Stomach (tissue), 9 donors: ENCODE data around the gene GCSAM. TPM values are rescaled to one million over a fixed set of nuclear protein-coding genes. Genes with fewer than 3 reads are reported as not detected.

ENCODE experiments used
- DNase-seq, 2 donors: peaks; one replicate each; pipeline versions ENCODE4 v3.0.0 to v3.0.0-alpha.2; 2013 to 2019
- H3K27ac ChIP-seq, 5 donors: fragments of 200-600 bp in 4 of 5; sonication (generic) in 4 of 5; one replicate each; pipeline ENCODE4 v1.5.1; 2013 to 2019; ENCODE audit warnings: mild to moderate bottlenecking in 1 of 5, moderate library complexity in 1 of 5
- H3K27me3 ChIP-seq, 3 donors: fragments of 200-600 bp; sonication (generic); one replicate each; pipeline ENCODE4 v1.5.1; 2017 to 2019; ENCODE audit warnings: mixed run types in 1 of 3
- H3K36me3 ChIP-seq, 4 donors: fragments of 200-600 bp; sonication (generic); 1 replicate in 3 of 4; 2 replicates in 1 of 4; pipeline ENCODE4 v1.5.1; 2016 to 2019
- H3K4me1 ChIP-seq, 4 donors: fragments of 200-600 bp; sonication (generic); one replicate each; pipeline ENCODE4 v1.5.1; 2016 to 2019
- H3K4me3 ChIP-seq, 4 donors: fragments of 200-600 bp; sonication (generic) in 3 of 4; one replicate each; pipeline ENCODE4 v1.5.1; 2016 to 2019; ENCODE audit warnings: mild to moderate bottlenecking in 1 of 4
- H3K9me3 ChIP-seq, 4 donors: fragments of 200-600 bp; sonication (generic); one replicate each; pipeline ENCODE4 v1.5.1; 2016 to 2019
- EP300 ChIP-seq: sonication (generic); formaldehyde crosslinking; IDR thresholded peaks from one replicate; pipeline ENCODE4 v1.6.1; 2017; ENCODE audit warnings: antibody characterized with exemption
- POLR2A ChIP-seq, 4 donors: fragments of 450-650 bp; IDR thresholded peaks; one replicate each; pipeline ENCODE4 v1.6.1; 2016; ENCODE audit warnings: antibody characterized with exemption in 4 of 4, control low read depth in 2 of 4, mild to moderate bottlenecking in 1 of 4, moderate library complexity in 1 of 4
- POLR2AphosphoS5 ChIP-seq, 3 donors: sonication (generic); formaldehyde crosslinking; IDR thresholded peaks; one replicate each; pipeline ENCODE4 v1.6.1; 2016; ENCODE audit warnings: antibody characterized with exemption in 3 of 3
- WGBS, 5 donors: extraction: QIAGEN DNeasy Blood & Tissue Kit in 3 of 5; methylation state at CpG; one replicate each; pipeline versions ENCODE4 v1.1.5 to v1.1.7; 2013 to 2018; 5-methylcytosine and 5-hydroxymethylcytosine counted together
- intact Hi-C: fragments of 100-400 bp; cut with DNase I; formaldehyde crosslinking; loops from one replicate; pipeline ENCODE4 v1.15.1; 2023; ENCODE audit warnings: low total_unique reads
- polyA plus RNA-seq, 3 donors: library from polyadenylated mRNA; stranded (reverse); fragments of 200-250 nt; gene quantifications; one replicate each; pipeline ENCODE4 v1.2.3, GENCODE V29; 2013
- total RNA-seq, 5 donors: library from RNA; depleted of rRNA; stranded (reverse); fragments of >200 nt; gene quantifications; one replicate each; pipeline versions ENCODE4 v1.1.0 to v1.2.3, GENCODE V29; 2014 to 2016
- TF ChIP-seq, protein P1 (sequence below), 7 experiments: fragments of 450-650 bp in 4 of 7; fragments of 200-600 bp in 3 of 7; sonication (generic) in 3 of 7; IDR thresholded peaks; one replicate each; pipeline ENCODE4 v1.5.1; 2016 to 2019; ENCODE audit warnings: antibody characterized with exemption in 7 of 7, control low read depth in 2 of 7, mild to moderate bottlenecking in 1 of 7
- donor health status: healthy with polysubstance abuse.
- donor health status: Bipolar disorder and iron deficiency.
- donor health status: healthy.

GCSAM gene
- total and polyA plus RNA-seq, 8 donors = 0.73 to 2.3 (median 2.3) TPM; not detected in 5

DNA sequence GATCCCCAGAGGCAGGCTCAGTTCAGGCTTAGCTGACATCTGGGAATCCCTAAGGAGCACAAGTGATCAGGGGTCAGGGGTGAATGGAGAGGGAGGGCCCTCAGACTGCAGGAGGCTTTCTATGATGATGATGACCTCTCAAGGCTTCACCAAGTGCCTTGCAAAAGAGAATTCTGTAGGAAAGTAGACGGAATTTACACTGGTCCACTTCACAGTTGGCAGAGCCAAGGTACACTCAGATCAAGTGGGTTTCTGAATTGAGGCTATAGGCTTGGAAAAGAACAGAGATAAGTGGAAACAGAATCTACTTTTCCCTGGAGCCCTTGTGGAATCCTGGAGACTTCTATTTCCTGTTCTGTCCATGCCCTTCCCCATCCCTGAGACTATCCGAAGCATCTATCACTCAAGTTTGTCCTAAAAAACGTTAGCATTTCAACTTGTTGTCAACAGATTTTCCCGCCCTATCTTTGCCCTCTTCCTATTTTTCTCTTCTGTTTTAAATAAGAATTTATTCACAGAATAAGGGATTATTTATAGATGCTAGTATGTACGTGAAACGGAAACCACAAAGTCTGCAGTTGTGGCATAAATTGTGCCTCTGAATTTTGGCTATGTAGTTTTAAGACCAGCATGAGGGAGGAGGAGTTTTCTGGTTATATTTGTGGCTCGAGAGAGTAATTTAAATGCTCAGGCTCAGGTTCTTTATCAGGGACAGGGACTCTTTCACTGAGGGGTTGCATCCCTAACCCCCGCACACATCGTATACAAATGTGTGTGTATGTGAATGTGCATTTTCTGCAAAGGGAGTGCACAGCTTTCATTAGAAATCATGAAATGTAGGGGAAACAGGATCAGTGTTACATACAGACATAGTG lies 12.8 kb downstream of the GCSAM start:
- Histone ChIP-seq H3K9me3 (no peaks in the 10 kb centered on the region), H3K27ac (no peak overlapping the region), H3K4me1 (peaks cover 0 to 17% (median 4%) of the 10 kb centered on the region in 4 donors), H3K4me3 (no peak overlapping the region), H3K27me3 (no peaks in the 10 kb centered on the region), H3K36me3 (peaks cover 0 to 40% (median 20%) of the 10 kb centered on the region in 4 donors)
- intact Hi-C loops = no loop called here
- no peak for DNase-seq
- 66 to 76% (median 75%) methylated on average over 9 of the region's 9 CpGs for WGBS, 5 donors
- TF ChIP-seq EP300 (no peak), POLR2A (IDR thresholded peaks at IDR 0.05) (no peak), POLR2AphosphoS5 (IDR thresholded peaks at IDR 0.05) (no peak)
- TF ChIP-seq, protein P1, sequence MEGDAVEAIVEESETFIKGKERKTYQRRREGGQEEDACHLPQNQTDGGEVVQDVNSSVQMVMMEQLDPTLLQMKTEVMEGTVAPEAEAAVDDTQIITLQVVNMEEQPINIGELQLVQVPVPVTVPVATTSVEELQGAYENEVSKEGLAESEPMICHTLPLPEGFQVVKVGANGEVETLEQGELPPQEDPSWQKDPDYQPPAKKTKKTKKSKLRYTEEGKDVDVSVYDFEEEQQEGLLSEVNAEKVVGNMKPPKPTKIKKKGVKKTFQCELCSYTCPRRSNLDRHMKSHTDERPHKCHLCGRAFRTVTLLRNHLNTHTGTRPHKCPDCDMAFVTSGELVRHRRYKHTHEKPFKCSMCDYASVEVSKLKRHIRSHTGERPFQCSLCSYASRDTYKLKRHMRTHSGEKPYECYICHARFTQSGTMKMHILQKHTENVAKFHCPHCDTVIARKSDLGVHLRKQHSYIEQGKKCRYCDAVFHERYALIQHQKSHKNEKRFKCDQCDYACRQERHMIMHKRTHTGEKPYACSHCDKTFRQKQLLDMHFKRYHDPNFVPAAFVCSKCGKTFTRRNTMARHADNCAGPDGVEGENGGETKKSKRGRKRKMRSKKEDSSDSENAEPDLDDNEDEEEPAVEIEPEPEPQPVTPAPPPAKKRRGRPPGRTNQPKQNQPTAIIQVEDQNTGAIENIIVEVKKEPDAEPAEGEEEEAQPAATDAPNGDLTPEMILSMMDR (IDR thresholded peaks at IDR 0.05) = no peak

DNA sequence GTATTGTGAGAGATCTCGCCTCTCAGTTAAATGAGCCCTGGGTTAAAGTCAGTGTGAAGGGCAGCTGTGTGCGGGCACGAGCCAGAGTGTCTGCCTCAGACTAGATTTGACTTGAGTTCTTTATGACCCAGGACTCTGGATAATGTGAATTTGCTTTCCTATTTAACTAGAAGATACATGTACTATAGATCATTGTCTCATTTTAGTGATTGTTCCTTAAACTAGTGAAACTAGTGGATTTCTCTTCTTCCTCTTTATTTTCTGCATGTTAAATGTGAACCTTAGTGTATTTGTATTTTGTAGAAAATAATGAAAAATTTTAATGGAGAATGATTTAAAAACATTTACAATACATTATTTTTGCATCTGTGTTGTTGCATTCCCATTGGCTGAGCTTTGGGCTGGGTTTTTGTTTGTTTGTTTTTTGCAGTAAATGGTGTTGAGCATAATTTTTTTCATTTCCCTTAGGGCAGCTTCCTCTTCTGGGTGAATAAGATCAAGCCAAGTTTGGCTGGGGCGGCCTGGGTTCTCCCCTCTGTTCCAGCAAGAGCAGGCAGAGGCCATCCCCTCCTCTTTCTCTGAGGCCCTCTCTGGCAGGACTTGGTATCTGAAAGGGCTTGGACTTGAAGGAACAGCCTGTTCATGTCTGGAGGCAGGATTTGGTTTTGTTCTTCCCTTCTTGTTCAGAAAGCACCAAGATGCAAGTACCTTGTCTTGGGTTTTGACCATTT lies 15.0 kb downstream of the GCSAM start:
- TF ChIP-seq POLR2AphosphoS5 (IDR thresholded peaks at IDR 0.05) (no peak), POLR2A (IDR thresholded peaks at IDR 0.05) (no peak), EP300 (no peak)
- TF ChIP-seq, protein P1 (IDR thresholded peaks at IDR 0.05) = no peak
- WGBS, 5 donors = 81 to 93% (median 86%) methylated on average over 4 of the region's 4 CpGs
- no peak for DNase-seq
- H3K27ac ChIP-seq = peak overlapping the region in 1 of 5 donors; percentile 42
- intact Hi-C loops = no loop called here
- peaks cover 0 to 44% (median 26%) of the 10 kb centered on the region in 4 donors for H3K36me3 ChIP-seq
- peaks cover 0 to 17% (median 4%) of the 10 kb centered on the region in 4 donors for H3K4me1 ChIP-seq
- H3K27me3 ChIP-seq = no peaks in the 10 kb centered on the region
- no peaks in the 10 kb centered on the region for H3K9me3 ChIP-seq
- no peak overlapping the region for H3K4me3 ChIP-seq

DNA sequence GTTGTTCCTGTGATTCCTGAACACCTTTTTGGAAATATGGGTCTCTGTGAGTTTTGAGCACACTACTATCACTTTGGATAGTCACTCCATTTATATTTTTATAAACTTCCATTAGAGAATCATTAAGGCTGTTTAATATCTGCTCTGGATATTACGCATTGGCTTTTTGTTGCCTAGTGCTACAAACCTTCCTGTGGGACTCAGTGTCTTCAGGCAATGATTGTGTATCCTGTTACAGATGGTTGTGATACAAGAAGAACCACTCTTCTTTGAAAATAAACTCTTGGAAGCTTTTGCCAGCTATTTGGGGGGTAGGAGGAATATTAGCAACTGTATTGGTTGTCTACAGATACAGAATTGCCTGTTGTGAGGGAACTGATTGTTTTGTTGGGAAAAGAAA lies 15.6 kb downstream of the GCSAM start:
- TF ChIP-seq POLR2AphosphoS5 (IDR thresholded peaks at IDR 0.05) = no peak
- TF ChIP-seq POLR2A (IDR thresholded peaks at IDR 0.05) = no peak
- TF ChIP-seq, protein P1 (IDR thresholded peaks at IDR 0.05) = no peak
- TF ChIP-seq EP300 = no peak
- Histone ChIP-seq H3K9me3 (no peaks in the 10 kb centered on the region), H3K4me1 (peaks cover 0 to 17% (median 4%) of the 10 kb centered on the region in 4 donors), H3K27ac (no peak overlapping the region), H3K4me3 (no peak overlapping the region), H3K27me3 (no peaks in the 10 kb centered on the region), H3K36me3 (peaks cover 0 to 42% (median 26%) of the 10 kb centered on the region in 4 donors)
- no peak for DNase-seq
- 91 to 100% (median 93%) methylated on average over 1 of the region's 1 CpG for WGBS, 5 donors
- intact Hi-C loops = no loop called here

DNA sequence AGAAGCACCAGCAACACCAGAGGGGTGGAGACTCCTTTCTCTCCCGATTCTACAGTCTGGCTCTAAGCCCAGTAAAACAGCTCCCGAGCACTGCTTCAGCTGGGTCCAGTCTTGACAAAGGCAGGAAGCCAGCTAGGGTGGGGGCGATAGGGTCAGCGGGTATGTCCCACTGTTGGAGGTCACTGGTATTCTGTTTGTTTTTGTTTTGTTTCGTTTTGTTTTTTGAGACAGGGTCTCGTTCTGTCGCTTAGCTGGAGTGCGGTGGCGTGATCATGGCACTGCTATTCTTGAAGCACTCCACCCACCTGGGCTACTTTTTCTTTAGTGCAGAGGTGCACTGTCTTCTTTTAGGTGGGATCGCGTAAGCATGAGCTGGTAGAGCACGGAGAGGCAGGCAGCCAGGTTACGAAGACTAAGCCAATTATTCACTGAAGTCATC lies 16.3 kb downstream of the GCSAM start:
- Histone ChIP-seq H3K4me3 (peak overlapping the region in 1 of 4 donors; percentile 4), H3K9me3 (no peaks in the 10 kb centered on the region), H3K4me1 (peaks cover 0 to 14% (median 2%) of the 10 kb centered on the region in 4 donors), H3K27me3 (no peaks in the 10 kb centered on the region), H3K36me3 (peaks cover 0 to 42% (median 26%) of the 10 kb centered on the region in 4 donors), H3K27ac (no peak overlapping the region)
- WGBS, 5 donors = 57 to 70% (median 70%) methylated on average over 13 of the region's 13 CpGs
- intact Hi-C loops = no loop called here
- TF ChIP-seq EP300 (no peak), POLR2A (IDR thresholded peaks at IDR 0.05) (no peak), POLR2AphosphoS5 (IDR thresholded peaks at IDR 0.05) (no peak)
- TF ChIP-seq, protein P1 (IDR thresholded peaks at IDR 0.05) = no peak
- no peak for DNase-seq
